Activated effector memory CD4-positive, alpha-beta T cell treated with anti-CD3 and anti-CD28 coated beads, Interleukin-2, amount 50 U/mL, for 16 hours (primary cell): ENCODE results near the gene CCDC159.
"Not testable (repeated sequence)": the region's sequence is repeated elsewhere in the genome, so short reads cannot be mapped to it uniquely, and the experiment has no call there.

ENCODE experiments used
- DNase-seq: peaks from one replicate; pipeline ENCODE4 v3.0.0-alpha.2; 2020

The CCDC159 gene, protein sequence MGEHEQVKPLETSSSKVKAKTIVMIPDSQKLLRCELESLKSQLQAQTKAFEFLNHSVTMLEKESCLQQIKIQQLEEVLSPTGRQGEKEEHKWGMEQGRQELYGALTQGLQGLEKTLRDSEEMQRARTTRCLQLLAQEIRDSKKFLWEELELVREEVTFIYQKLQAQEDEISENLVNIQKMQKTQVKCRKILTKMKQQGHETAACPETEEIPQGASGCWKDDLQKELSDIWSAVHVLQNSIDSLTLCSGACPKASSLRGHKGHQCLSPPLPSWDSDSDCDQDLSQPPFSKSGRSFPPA

GRCh38 chr19:11346104-11346940 is at the start of gene CCDC159, which contains the start of gene TMEM205:
TSS of gene CCDC159 (plus strand) at chr19:11346519. CDS start at chr19:11346607, 88 bp downstream.
TSS of gene TMEM205 (minus strand) at chr19:11346268. CDS start at chr19:11345619, 649 bp downstream.
- peak; percentile 99 for DNase-seq

- no peak for DNase-seq
Observed at GRCh38 chr19:11299946-11300810, 46.1 kb upstream of the CCDC159 start.

- DNase-seq, result no peak
Observed at GRCh38 chr19:11300811-11301120, 45.6 kb upstream of the CCDC159 start.

GRCh38 chr19:11304936-11305335 is 41.4 kb upstream of the CCDC159 start:
- no peak for DNase-seq

DNA sequence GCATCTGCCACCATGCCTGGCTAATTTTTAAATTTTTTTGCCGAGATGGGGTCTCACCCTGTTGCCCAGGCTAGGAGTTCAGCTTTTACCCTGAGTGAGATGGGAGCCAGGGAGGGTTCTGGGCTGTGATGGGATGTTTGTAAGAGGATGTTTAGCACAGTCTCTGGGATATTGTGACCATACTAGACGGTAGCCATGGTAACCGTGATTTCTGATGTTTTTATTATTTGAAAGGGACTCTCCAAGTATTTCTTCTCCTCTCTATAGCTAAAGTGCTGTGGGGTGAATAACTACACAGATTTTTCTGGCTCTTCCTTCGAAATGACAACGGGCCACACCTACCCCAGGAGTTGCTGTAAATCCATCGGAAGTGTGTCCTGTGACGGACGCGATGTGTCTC is 40.0 kb upstream of the CCDC159 start:
- DNase-seq, result no peak

DNA sequence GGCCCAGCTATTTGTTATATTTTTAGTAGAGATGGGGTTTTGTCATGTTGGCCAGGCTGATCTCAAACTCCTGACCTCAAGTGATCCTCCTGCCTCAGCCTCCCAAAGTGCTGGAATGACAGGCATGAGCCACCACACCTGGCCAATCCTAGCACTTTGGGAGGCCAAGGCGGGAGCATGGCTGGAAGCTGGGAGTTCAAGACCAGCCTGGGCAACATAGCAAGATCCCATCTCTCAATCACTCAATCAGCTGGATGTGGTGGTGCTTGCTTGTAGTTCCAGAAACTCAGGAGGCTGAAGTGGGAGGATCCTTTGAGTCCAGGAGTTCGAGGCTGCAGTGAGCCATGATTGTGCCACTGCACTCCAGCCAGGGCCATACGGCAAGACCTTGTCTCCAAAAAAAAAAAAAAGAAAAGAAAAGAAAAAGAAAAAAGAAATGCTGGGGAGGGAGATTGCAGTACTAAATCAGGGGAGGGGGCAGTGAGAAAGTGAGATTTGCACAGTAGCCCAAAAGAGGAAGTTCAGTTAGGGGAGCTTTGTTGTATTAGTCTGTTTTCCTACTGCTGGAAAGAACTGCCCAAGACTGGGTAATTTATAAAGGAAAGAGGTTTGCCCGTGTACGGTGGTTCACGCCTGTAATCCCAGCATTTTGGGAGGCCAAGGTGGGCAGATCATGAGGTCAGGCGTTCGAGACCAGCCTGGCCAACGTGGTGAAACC is 25.9 kb upstream of the CCDC159 start:
- DNase-seq, result not testable (repeated sequence)

- DNase-seq, result no peak
Observed at GRCh38 chr19:11321191-11322126, 24.9 kb upstream of the CCDC159 start.

DNA sequence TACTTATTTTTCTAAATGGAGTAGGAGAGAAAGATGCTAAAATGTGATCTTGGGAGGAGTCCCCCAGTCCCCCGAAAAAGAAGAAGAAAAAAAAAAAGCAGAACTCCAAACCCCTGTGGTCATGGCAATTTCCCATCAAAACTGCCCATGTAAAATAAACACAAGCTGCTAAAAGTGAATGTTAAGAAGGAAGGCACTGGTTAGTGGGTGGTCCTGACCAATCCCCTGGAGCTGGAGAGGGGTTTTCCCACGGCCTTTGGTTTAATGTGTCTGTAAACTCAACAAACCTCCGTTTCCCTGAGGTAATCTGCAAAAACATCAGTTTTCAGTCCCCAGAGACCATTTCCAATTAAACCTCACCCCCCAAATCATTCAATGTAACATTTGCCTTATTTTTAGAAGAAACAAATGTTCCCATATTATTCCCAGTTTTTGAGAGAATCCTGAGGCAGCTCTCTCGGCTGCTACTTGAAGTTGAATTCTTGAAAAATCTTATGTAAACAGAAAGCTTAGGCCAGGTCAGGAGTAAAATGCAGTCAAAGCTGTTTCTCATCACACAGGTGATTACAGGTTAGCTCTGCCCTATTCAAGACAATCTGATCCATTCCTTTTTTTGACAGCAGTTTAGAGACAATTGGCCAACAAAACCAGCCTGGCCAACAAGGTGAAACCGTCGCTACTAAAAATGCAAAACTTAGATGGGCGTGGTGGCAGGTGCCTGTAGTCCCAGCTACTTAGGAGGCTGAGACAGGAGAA is 23.9 kb upstream of the CCDC159 start:
- DNase-seq, result no peak

GRCh38 chr19:11323601-11324078 is 22.7 kb upstream of the CCDC159 start:
- no peak for DNase-seq

- no peak for DNase-seq
Observed at GRCh38 chr19:11324079-11324661, 22.1 kb upstream of the CCDC159 start.

GRCh38 chr19:11324748-11325389 is 21.4 kb upstream of the CCDC159 start:
- no peak for DNase-seq

DNA sequence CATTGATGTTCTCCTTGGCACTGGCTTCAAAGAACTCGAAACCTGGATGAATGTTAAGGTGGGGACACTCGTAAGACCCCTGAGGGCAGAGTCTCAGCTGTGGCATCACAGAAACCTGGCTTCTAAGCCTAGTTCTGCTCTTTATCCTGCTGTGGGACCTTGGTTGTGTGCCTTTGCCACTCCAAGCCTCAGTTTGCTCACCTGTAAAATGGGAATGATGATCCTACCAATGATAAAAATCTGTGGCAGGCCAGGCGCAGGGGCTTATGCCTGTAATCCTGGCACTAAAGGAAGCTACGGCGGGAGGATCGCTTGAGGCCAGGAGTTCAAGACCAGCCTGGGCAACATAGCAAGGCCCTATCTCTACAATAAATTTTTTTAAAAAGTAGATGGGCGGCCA is 20.8 kb upstream of the CCDC159 start:
- no peak for DNase-seq

DNA sequence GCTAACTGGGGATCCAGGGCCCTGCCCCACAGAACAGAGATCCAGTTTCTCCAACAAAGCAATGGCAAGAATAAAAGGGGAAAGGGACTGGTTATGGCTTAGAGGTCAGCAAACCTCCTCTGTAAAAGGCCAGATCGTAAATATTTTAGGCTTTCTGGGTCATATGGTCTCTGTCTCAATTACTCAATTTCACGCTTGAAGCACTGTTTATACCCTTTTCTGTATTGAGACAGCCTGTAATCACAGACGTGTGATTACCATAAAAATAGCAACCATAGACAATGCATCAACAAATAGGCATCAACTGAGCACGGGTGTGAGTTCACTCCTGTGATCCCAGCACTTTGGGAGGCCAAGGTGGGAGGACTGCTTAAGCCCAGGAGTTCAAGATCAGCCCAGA is 16.2 kb upstream of the CCDC159 start:
- DNase-seq, result no peak

- DNase-seq, result no peak
Observed at GRCh38 chr19:11331502-11331901, 14.8 kb upstream of the CCDC159 start.

DNA sequence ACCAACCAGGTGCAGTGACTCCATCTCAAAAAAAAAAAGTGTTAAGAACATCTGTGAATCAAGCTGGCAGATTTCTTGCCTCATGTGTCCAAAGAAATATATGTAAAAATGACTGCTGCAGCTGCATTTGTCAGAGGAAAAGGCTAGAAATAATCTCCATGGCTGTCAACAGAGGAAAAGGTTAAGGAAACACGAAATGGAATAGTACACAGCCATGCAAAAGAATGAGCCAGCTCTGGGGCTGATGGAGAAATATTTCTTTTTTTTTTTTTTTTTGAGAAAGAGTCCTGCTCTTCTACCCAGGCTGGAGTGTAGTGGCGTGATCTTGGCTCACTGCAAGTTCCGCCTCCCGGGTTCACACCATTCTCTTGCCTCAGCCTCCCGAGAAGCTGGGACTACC is 13.5 kb upstream of the CCDC159 start:
- DNase-seq, result no peak

DNA sequence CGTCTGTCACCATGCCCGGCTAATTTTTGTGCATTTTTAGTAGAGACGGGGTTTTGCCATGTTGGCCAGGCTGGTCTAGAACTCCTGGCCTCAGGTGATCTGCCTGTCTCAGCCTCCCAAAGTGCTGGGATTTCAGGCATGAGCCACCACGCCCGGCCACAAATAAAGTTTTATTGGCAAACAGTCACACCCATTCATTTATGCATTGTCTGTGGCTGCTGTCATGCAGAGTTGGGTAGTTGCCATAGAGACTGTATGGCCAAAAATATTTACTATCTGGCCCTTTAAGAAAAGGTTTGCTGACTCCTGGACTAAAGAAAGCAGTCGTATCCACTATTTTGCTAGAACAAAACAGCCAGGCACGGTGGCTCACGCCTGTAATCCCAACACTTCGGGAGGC is 12.5 kb upstream of the CCDC159 start:
- not testable (repeated sequence) for DNase-seq

DNA sequence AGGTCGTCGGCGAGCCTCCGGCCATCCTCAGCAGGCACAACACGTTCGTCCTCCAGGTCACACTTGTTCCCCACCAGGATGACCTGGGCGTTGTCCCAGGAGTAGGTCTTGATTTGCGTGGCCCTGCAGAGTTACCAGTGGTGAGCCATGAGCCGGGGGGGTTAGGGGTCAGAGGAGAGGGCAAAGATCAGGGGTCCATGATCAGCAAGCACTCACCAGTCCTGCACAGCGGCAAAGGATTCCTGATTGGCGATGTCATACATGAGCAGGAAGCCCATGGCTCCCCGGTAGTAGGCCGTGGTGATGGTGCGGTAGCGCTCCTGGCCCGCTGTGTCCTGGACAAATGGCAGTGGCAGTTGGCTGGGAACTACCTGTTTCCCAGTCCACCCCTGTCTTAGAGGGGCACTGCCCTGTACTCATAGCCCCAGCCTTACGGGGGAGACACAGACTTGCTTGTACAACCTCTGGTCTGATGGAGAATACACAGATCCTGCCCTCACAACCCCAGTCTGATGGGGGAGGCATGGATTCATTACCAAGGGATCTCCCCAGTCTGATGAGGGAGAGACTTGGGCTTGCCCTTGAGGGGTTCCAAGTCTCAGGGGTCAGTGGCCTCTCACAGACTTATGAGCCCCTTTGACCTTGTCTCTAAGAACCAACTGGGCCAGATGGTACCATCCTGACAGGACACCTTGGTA is 10.7 kb upstream of the CCDC159 start:
- no peak for DNase-seq

DNA sequence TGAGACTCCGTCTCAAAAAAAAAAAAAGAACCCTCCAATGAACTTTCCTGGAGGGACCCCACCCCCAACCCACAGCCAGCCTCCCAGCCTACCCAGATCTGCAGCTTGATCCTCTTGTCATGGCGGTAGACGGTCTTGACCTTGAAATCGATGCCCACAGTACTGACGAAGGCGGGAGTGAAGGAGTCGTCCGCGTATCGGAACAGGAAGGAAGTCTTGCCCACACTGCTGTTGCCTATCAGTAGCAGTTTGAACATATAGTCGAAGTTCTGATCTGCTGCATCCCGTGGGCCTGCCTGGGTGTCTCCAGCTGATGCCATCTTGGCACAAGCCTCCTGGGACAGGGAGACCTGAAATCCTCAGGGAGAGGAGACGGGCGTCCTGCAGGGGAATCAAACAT is 9.2 kb upstream of the CCDC159 start:
- no peak for DNase-seq

DNA sequence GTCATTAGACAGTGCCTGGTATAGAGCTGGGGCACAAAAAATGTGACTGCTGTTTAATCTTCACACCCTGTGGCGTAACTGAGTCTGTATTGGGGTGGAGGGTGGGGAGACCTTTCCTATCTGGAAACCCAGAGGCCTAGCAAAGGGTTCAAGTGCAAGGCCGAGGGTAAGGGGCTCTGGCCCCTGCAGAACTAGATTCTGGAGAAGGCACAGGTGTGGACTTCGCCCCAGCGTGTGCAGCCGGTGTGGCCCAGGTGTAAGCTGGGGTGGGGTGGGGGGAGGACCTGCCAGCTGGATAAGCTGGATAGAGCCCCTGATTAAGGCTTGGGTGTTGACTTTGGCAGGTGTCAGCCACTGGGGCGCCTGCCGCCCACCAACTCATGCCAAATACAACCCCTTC is 8.2 kb upstream of the CCDC159 start:
- DNase-seq, result no peak
